Neural cell (in vitro differentiated cells): ENCODE data around the gene HGD.

Experiments
- CTCF ChIP-seq: fragments of 450-650 bp; IDR thresholded peaks from 2 replicates; pipeline ENCODE4 v1.5.1; 2014; ENCODE audit warnings: antibody characterized with exemption, mild to moderate bottlenecking, moderate library complexity; ENCODE audit not compliant: poor library complexity, severe bottlenecking
- EP300 ChIP-seq: fragments of 450-650 bp; conservative IDR thresholded peaks from 2 replicates; pipeline ENCODE4 v1.6.1; 2014; ENCODE audit warnings: antibody characterized with exemption, mild to moderate bottlenecking, moderate library complexity; ENCODE audit not compliant: poor library complexity, severe bottlenecking
- EZH2 ChIP-seq: fragments of 200-600, 300-800 bp; shearing (Covaris generic), sonication (generic); IDR thresholded peaks from 2 replicates; pipeline ENCODE4 v1.6.1; 2014; ENCODE audit warnings: antibody characterized with exemption, low read length, borderline replicate concordance, mild to moderate bottlenecking; ENCODE audit not compliant: insufficient read depth, poor library complexity, severe bottlenecking
- REST ChIP-seq: IDR thresholded peaks from 2 replicates; pipeline ENCODE4 v1.6.1; 2012; ENCODE audit warnings: borderline replicate concordance
- TAF1 ChIP-seq: IDR thresholded peaks from 2 replicates; pipeline ENCODE4 v1.6.1; 2012; ENCODE audit warnings: low read depth

- TF ChIP-seq REST = no peak
- TF ChIP-seq TAF1 = no peak
- TF ChIP-seq EZH2 = no peak
- TF ChIP-seq CTCF = no peak
- no peak for TF ChIP-seq EP300
Observed at GRCh38 chr3:120678331-120678947, 3.6 kb downstream of the HGD start.
